Peyer's patch (tissue), 4 donors: ENCODE measurements around the gene KLHL3.

Experiments used
- POLR2A ChIP-seq, 2 donors: fragments of 450-650 bp; IDR thresholded peaks; one replicate each; pipeline ENCODE4 v1.5.1; 2017; ENCODE audit warnings: antibody characterized with exemption in 2 of 2, mild to moderate bottlenecking in 2 of 2, moderate library complexity in 2 of 2
- TF ChIP-seq, protein P1 (sequence below), 6 experiments: fragments of 450-650 bp in 4 of 6; fragments of 200-600 bp in 2 of 6; sonication (generic) in 1 of 6; IDR thresholded peaks; one replicate each; pipeline ENCODE4 v1.5.1; 2017 to 2019; ENCODE audit warnings: antibody characterized with exemption in 6 of 6, mild to moderate bottlenecking in 3 of 6, moderate library complexity in 1 of 6

DNA sequence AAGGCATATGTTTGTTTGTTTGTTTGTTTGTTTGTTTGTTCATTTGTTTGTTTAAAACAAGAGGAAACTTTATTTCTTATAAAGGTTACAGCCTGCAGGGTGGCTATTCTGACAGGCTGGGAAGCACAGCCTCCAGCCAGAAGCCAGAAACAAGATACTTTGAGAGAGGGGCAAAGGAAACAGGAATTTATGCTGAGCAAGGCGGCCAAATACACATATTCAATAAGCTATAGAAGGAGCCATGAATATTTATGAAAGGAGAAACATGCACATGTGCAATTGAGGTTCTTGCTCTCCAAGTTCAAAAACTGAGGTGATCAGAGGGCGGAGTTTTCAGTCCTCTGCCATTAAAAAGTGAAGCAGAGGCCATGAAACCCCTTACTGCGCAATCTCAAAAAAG lies 19.6 kb downstream of the KLHL3 start:
- no peak for TF ChIP-seq POLR2A (IDR thresholded peaks at IDR 0.05)
- TF ChIP-seq, protein P1, sequence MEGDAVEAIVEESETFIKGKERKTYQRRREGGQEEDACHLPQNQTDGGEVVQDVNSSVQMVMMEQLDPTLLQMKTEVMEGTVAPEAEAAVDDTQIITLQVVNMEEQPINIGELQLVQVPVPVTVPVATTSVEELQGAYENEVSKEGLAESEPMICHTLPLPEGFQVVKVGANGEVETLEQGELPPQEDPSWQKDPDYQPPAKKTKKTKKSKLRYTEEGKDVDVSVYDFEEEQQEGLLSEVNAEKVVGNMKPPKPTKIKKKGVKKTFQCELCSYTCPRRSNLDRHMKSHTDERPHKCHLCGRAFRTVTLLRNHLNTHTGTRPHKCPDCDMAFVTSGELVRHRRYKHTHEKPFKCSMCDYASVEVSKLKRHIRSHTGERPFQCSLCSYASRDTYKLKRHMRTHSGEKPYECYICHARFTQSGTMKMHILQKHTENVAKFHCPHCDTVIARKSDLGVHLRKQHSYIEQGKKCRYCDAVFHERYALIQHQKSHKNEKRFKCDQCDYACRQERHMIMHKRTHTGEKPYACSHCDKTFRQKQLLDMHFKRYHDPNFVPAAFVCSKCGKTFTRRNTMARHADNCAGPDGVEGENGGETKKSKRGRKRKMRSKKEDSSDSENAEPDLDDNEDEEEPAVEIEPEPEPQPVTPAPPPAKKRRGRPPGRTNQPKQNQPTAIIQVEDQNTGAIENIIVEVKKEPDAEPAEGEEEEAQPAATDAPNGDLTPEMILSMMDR (IDR thresholded peaks at IDR 0.05): no peak
